IMR-90 (cell line): Measurements from ENCODE around the gene STAMBPL1. TPM values are rescaled to one million over a fixed set of nuclear protein-coding genes. Genes with fewer than 3 reads are reported as not detected.

Experiments used
- ATAC-seq: fragments of 200-7000 bp; cut with Tn5 transposase; 2 replicates; pipeline ENCODE4 v1.9.1; 2020; ENCODE audit warnings: low read depth, mild to moderate bottlenecking, moderate library complexity
- BruUV-seq: library from RNA; stranded (reverse); fragments of 400-500 nt; replicated peaks from 2 replicates; lab custom pipeline; 2021; lab: Mats Ljungman, UMichigan
- CTCF ChIA-PET: fragments of 300-600 bp; formaldehyde crosslinking; extraction: SDS; loops from one replicate; lab custom pipeline; 2021; ENCODE audit warnings: antibody characterized with exemption; lab: Yijun Ruan, JAX
- POLR2A ChIA-PET: fragments of 300-600 bp; sonication (Branson Sonifier 250); formaldehyde crosslinking; loops from one replicate; lab custom pipeline; 2022; ENCODE audit warnings: antibody characterized with exemption; ENCODE audit not compliant: unreplicated experiment; lab: Charles Lee
- DNase-seq: peaks from one replicate; pipeline ENCODE4 v3.0.0; 2013
- H2AFZ ChIP-seq: replicated peaks from 2 replicates; pipeline ENCODE3; 2013; ENCODE audit warnings: low read length, mild to moderate bottlenecking; ENCODE audit not compliant: poor library complexity
- H2AK5ac ChIP-seq: 2 replicates; pipeline ENCODE4 v1.6.1; 2013; ENCODE audit warnings: low read depth, low read length, inconsistent platforms
- H2AK9ac ChIP-seq: replicated peaks from 2 replicates; pipeline ENCODE3; 2013; ENCODE audit warnings: mild to moderate bottlenecking, low read depth, low read length, moderate library complexity; ENCODE audit not compliant: poor library complexity
- H2BK120ac ChIP-seq: 2 replicates; pipeline ENCODE4 v1.6.1; 2013; ENCODE audit warnings: low read depth, low read length, inconsistent platforms
- H2BK15ac ChIP-seq: 3 replicates; pipeline ENCODE4 v1.6.1; 2013; ENCODE audit warnings: low read depth, low read length, inconsistent platforms
- H2BK20ac ChIP-seq: 2 replicates; pipeline ENCODE4 v1.6.1; 2013; ENCODE audit warnings: low read depth, mild to moderate bottlenecking, inconsistent platforms, low read length, moderate library complexity
- H2BK5ac ChIP-seq: 2 replicates; pipeline ENCODE4 v1.6.1; 2013; ENCODE audit warnings: mild to moderate bottlenecking, low read depth, low read length, inconsistent platforms; ENCODE audit not compliant: poor library complexity, severe bottlenecking
- H3K14ac ChIP-seq: replicated peaks from 2 replicates; pipeline ENCODE4 v1.6.1; 2013; ENCODE audit warnings: low read depth, low read length, inconsistent platforms
- H3K18ac ChIP-seq: 2 replicates; pipeline ENCODE4 v1.6.1; 2013; ENCODE audit warnings: low read depth, low read length, control low read depth
- H3K23ac ChIP-seq: 2 replicates; pipeline ENCODE4 v1.6.1; 2013; ENCODE audit warnings: low read depth, low read length, inconsistent platforms
- H3K27ac ChIP-seq: 2 replicates; pipeline ENCODE4 v1.5.1; 2013; ENCODE audit warnings: mild to moderate bottlenecking, control low read depth, low read length; ENCODE audit not compliant: insufficient read depth
- H3K27me3 ChIP-seq: 2 replicates; pipeline ENCODE4 v1.6.1; 2013; ENCODE audit warnings: low read length; ENCODE audit not compliant: control insufficient read depth, insufficient read depth
- H3K36me3 ChIP-seq: 2 replicates; pipeline ENCODE4 v1.6.1; 2013; ENCODE audit warnings: low read length, mixed read lengths; ENCODE audit not compliant: control insufficient read depth, insufficient read depth
- H3K4ac ChIP-seq: 2 replicates; pipeline ENCODE4 v1.6.1; 2013; ENCODE audit warnings: low read depth, low read length, inconsistent platforms
- H3K4me1 ChIP-seq: 2 replicates; pipeline ENCODE4 v1.6.1; 2013; ENCODE audit warnings: low read length, mixed read lengths; ENCODE audit not compliant: control insufficient read depth, insufficient read depth
- H3K4me2 ChIP-seq: 2 replicates; pipeline ENCODE4 v1.6.1; 2013; ENCODE audit warnings: low read depth, mild to moderate bottlenecking, control low read depth, low read length, moderate library complexity
- H3K4me3 ChIP-seq: 2 replicates; pipeline ENCODE4 v1.5.1; 2013; ENCODE audit warnings: low read depth, mild to moderate bottlenecking, control low read depth, low read length, moderate library complexity; ENCODE audit not compliant: insufficient read depth
- H3K56ac ChIP-seq: 2 replicates; pipeline ENCODE4 v1.6.1; 2013; ENCODE audit warnings: low read length, inconsistent platforms; ENCODE audit not compliant: insufficient read depth; ENCODE audit errors: extremely low read depth
- H3K79me1 ChIP-seq, 2 experiments: 2 replicates each; pipeline ENCODE4 v1.6.1; 2013; ENCODE audit warnings: low read length in 2 of 2, inconsistent platforms in 1 of 2, low read depth in 1 of 2
- H3K9ac ChIP-seq: 2 replicates; pipeline ENCODE4 v1.6.1; 2013; ENCODE audit warnings: low read depth, low read length, control low read depth
- H3K9me1 ChIP-seq: 2 replicates; pipeline ENCODE4 v1.6.1; 2013; ENCODE audit warnings: low read length, inconsistent platforms; ENCODE audit not compliant: insufficient read depth
- H3K9me3 ChIP-seq: 2 replicates; pipeline ENCODE4 v1.6.1; 2013; ENCODE audit warnings: low read length; ENCODE audit not compliant: control insufficient read depth, insufficient read depth
- H4K20me1 ChIP-seq: 2 replicates; pipeline ENCODE4 v1.6.1; 2013; ENCODE audit warnings: low read length, inconsistent platforms; ENCODE audit not compliant: insufficient read depth
- H4K5ac ChIP-seq: 2 replicates; pipeline ENCODE4 v1.6.1; 2013; ENCODE audit warnings: mild to moderate bottlenecking, low read depth, low read length, control low read depth
- H4K8ac ChIP-seq, 2 experiments: 2 replicates each; pipeline ENCODE4 v1.6.1; 2013; ENCODE audit warnings: low read depth in 2 of 2, low read length in 2 of 2, control low read depth in 1 of 2, inconsistent platforms in 1 of 2
- H4K91ac ChIP-seq: 2 replicates; pipeline ENCODE4 v1.6.1; 2013; ENCODE audit warnings: low read depth, low read length, inconsistent platforms; ENCODE audit not compliant: insufficient read depth
- CEBPB ChIP-seq: IDR thresholded peaks from 2 replicates; pipeline ENCODE4 v1.6.1; 2012; ENCODE audit warnings: low read depth, low read length, improper control_type of control experiment
- FOS ChIP-seq: fragments of 150-350 bp; IDR thresholded peaks from 2 replicates; pipeline ENCODE4 v1.6.1; 2016; ENCODE audit warnings: low read depth, low read length
- MAFK ChIP-seq: IDR thresholded peaks from 2 replicates; pipeline ENCODE4 v1.6.1; 2012; ENCODE audit warnings: low read depth, low read length, improper control_type of control experiment
- NFE2L2 ChIP-seq: fragments of 150-350 bp; IDR thresholded peaks from 2 replicates; pipeline ENCODE4 v1.6.1; 2016; ENCODE audit warnings: low read depth, mild to moderate bottlenecking, low read length
- SMC3 ChIP-seq: fragments of 150-350 bp; IDR thresholded peaks from 2 replicates; pipeline ENCODE4 v1.6.1; 2016; ENCODE audit warnings: low read depth, mild to moderate bottlenecking, antibody characterized with exemption, low read length, moderate library complexity
- dilution Hi-C: fragments of 300-500 bp; cut with HindIII; formaldehyde crosslinking; loops from one replicate; pipeline ENCODE4 v1.14.3; 2018; ENCODE audit warnings: low sequenced_read_pairs; ENCODE audit not compliant: unreplicated experiment
- in situ Hi-C: fragments of 300-500 bp; cut with MboI; formaldehyde crosslinking; loops from 3 replicates; pipeline ENCODE4 v1.14.3; 2019; ENCODE audit warnings: low sequenced_read_pairs, inconsistent platforms, mixed read lengths
- intact Hi-C: fragments of 100-400 bp; cut with micrococcal nuclease; formaldehyde crosslinking; loops from 2 replicates; pipeline ENCODE4 v1.10.0; 2022
- polyA plus RNA-seq, 3 experiments: library from polyadenylated mRNA; depleted of rRNA; stranded (reverse); fragments of >200 nt; gene quantifications; 2 replicates each; pipeline ENCODE4 v1.2.3, GENCODE V29; 2012; ENCODE audit warnings: low replicate concordance in 1 of 3
- total RNA-seq: library from RNA; depleted of rRNA; stranded (reverse); fragments of >200 nt; gene quantifications from 2 replicates; pipeline ENCODE4 v1.2.3, GENCODE V29; 2012

The STAMBPL1 gene
- total and polyA plus RNA-seq, 2 of the 4 experiments (the other 2 are of a cell fraction): 26.8 to 28.1 TPM

GRCh38 chr10:88923520-88923919 lies 43.5 kb downstream of the STAMBPL1 start:
- intact Hi-C loops: no loop called here
- dilution Hi-C loops: no loop called here

More at GRCh38 chr10:88923520-88923919, 43.5 kb downstream of the STAMBPL1 start:
- no peaks in the 10 kb centered on the region for H3K9me3 ChIP-seq
- peak overlapping the region; percentile 74 for H2BK5ac ChIP-seq
- H2BK120ac ChIP-seq: no peak overlapping the region
- in situ Hi-C loops: no loop called here
- H3K4me1 ChIP-seq: peaks cover 31% of the 10 kb centered on the region
- no peak overlapping the region for H4K91ac ChIP-seq
- CTCF ChIA-PET: interaction anchor here (1.2 kb wide), 1 partner anchor 9 kb away, joined by 4 read pairs; no protein-coding TSS in a partner anchor
- 0 out of 2 replicates have a peak overlapping the region, but pooled peaks have one; percentile 35 for H3K18ac ChIP-seq
- no peak overlapping the region for H3K9ac ChIP-seq
- no peak overlapping the region for H2AK9ac ChIP-seq
- no peak overlapping the region for H3K23ac ChIP-seq
- H3K36me3 ChIP-seq: peaks cover 21% of the 10 kb centered on the region
- TF ChIP-seq FOS (no peak), NFE2L2 (no peak), CEBPB (peak; percentile 8; the same call in 1 of the 2 replicates), MAFK (no peak), SMC3 (no peak)
- no peaks in the 10 kb centered on the region for H3K27me3 ChIP-seq
- H3K4me3 ChIP-seq: no peak overlapping the region
- H2AK5ac ChIP-seq: no peak overlapping the region
- H3K27ac ChIP-seq: no peak overlapping the region
- H3K4ac ChIP-seq: no peak overlapping the region
- H4K5ac ChIP-seq: no peak overlapping the region
- ATAC-seq (no peak), DNase-seq (peak; percentile 78)
- no peak overlapping the region for H4K8ac ChIP-seq
- no peak overlapping the region for H2BK15ac ChIP-seq
- peaks cover 12% of the 10 kb centered on the region for H3K9me1 ChIP-seq
- POLR2A ChIA-PET: no interaction called here
- BruUV-seq: no TSS peak
- no peak overlapping the region for H2AFZ ChIP-seq
- no peak overlapping the region for H2BK20ac ChIP-seq
- H3K4me2 ChIP-seq: no peak overlapping the region
- H3K14ac ChIP-seq: no peak overlapping the region
- H3K56ac ChIP-seq: no peak overlapping the region
- peaks cover 24 to 50% of the 10 kb centered on the region in 2 experiments for H3K79me1 ChIP-seq
- no peaks in the 10 kb centered on the region; the same call in 1 of the 2 replicates for H4K20me1 ChIP-seq
